Stimulated activated CD4-positive, alpha-beta T cell treated with anti-CD3 and anti-CD28 coated beads, Interleukin-12 subunit alpha, Interleukin-12 subunit beta, amount 100 ng/mL, for 48 hours (primary cell): ENCODE measurements around the gene SIL1.
A peak's percentile ranks its signal among the peaks of the same experiment; 100 is the strongest.
"Not testable (repeated sequence)": the region's sequence is repeated elsewhere in the genome, so short reads cannot be mapped to it uniquely, and the experiment has no call there.

ENCODE experiments used
- DNase-seq, 3 donors: peaks; one replicate each; pipeline ENCODE4 v3.0.0-alpha.2; 2020; ENCODE audit warnings: low read depth in 2 of 3, low spot score in 1 of 3

SIL1 gene

DNA sequence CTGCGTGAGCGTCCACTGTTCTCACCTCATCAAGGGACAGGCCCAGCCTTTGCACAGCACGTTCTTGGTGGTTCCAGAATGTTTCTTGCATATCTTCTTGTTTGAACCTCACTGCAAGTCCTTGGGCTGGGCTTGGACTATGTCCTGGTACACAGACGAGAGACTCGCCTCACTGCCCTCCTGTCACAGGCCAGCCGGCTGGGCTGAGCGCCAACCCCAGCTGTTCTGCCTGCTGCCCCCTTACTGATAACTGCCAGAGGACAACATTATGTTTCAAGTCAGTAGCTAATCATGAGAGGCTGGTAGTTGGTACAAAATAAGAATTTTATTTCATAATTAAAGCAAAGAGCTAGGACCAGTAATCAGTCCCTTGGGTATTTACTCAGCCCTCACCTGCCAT, 270.2 kb downstream of the SIL1 start:
- no peak for DNase-seq

DNA sequence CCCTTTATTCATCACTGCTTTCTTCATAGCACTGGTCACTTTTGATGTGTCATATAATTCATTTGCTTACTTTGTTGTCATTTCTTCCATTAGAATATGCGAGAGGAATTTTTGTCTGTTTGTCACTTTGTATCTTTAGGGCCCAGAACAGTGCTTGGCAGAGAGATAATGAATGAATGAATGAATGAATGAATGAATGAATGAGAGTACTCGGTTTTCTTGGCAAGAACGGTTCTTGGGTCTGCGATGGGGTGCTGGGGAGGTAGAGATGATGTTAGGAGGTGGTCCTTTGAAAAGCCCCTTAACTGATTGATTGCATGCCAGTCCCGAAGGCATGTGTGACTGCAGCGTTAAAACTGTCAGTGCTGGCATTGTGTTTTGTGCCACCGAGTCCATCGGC, 270.6 kb downstream of the SIL1 start:
- no peak for DNase-seq

DNA sequence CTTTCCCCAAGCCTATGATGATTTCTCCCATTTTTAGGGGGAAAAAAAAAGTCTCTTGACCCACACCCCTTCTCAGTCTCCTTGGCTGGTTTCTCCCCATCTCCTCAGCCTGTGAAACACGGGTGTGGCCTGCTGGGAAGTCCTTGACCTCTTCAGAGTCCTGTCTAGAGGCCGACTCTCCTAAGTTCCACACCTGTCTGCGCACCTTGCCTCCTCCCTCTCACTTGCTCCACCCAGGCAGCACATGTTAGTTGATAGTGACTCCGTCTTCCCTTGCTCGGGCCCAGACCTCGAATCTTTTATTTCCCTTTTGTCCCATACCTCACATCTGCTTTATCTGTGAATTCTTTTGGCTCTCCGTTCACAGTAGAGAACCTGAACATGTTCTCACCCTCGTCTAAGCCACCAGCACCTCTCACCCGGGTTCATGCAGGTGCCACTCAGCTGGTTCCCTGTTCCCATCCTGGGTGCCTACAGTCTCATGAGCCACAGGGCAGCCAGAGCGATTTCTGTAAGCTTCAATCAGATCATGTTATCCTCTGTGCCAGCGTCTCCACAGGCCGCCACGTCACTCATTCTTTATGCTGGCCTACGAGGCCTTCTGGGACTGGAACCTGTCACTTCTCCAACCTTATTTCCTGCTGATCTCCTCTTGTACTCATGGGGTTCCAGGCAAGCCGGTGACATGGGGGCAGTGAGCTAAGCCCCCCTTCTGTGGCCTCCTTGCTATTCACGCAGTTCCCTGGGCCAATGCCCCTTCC, 271.3 kb downstream of the SIL1 start:
- no peak for DNase-seq

DNA sequence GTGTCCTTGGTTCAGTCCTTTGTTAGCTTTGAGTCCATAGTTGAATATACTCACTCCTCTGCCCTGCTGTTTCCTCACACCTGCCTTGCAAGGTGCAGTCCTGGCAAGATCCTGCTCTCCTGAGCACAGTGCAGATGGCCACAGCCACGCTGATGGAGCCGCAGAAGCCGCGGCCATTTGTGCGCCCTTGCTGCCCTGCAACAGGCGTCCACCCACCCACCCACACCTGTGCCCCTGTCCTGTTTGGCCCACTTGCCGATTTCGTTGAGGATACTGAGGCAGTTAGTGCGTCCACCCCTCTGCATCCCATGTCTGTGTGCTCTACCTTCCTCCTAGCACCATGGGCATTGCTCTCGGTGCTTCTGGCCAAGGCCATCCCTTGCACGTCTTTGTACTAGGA, 271.9 kb downstream of the SIL1 start:
- no peak for DNase-seq

DNA sequence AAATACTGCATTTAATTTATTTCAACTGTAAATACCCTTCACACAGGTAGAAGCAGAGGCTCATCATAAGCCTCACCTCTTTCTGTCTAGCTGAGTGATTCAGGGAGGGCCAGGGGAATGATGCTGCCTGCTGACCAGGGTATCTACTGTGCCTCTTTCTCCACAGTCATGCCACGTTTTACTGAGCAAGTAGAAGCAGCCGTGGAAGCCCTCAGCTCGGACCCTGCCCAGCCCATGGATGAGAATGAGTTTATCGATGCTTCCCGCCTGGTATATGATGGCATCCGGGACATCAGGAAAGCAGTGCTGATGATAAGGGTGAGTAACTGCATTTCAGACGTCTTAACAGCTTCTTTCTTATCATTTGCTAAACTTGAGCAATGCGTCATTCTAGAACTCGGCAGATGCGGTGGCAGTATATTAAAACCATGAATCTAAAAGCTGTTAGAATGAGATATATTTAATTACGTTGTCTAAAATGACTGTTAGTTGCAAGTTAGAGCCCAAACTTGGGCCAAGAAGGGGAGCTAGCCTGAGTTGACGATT, 273.0 kb downstream of the SIL1 start:
- no peak for DNase-seq

DNA sequence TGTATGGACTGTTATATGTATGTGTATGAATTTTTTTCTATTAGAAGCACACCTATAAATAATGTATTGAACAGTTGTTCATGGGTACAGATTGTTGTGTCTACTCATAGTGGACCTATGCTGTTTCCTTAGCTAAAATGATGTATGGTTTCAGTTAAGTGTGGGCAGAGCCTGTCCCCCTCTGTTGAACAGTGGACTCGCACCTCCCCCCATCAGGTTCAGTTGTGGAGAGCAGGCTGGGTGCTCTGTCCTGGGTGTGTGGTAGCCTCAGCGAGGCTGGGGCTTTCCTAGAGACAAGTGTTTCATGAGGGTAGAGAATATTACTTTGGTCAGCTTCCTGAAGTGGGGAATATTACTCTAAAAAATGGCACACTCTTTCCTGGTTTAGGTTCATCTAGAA, 275.7 kb downstream of the SIL1 start:
- DNase-seq = no peak

DNA sequence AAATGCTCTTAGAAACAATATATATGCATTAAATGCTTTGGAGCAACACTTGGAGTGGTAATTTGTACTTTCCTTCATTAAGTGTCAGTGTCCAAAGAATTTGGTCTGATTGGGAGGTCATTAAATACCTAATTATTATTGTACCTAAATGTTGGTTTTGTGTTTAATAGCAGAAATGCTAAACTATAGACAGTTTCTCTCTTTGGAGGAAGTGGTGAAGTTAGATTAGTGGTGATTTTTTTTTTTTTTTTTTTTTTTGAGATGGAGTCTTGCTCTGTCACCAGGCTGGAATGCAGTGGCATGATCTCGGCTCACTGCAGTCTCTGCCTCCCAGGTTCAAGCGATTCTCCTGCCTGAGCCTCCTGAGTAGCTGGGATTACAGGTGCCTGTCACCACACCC, 276.8 kb downstream of the SIL1 start:
- DNase-seq = not testable (repeated sequence)

DNA sequence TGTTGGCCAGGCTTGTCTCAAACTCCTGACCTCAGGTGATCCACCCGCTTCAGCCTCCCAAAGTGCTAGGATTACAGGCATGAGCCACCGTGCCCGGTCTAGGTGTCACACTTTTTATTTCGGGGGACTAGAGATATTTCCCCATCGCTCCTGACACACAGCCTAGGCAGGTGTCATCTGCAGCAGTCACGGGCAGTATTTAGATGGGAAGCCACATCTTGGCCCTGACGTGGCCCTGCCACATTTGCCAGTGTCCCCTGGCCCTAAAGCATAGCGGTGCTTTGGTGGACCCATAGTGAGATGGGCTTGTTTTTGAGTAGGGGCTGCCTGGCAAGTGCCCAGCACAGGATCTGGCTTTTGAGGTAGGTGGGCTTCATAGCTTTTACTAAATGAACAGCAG, 278.0 kb downstream of the SIL1 start:
- DNase-seq = no peak

DNA sequence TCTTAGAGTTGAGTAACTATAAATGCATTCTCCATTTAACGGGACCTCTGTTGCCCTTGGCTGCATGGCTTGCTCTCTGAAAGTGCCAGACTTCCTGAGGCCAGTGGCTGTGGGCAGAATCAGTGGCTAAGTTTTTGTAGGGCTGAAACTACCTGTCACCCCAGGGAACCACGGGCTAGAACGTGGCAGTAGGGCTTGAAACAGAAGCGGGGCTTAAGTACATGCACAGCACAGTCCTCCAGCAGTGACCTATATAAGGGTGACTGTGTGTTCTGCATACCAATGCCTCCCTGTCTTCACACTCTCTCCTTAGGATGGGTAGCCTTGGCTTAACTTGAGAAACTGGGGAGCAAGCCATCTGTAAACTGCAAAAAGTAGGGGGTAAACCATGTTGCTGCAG, 279.5 kb downstream of the SIL1 start:
- no peak for DNase-seq

DNA sequence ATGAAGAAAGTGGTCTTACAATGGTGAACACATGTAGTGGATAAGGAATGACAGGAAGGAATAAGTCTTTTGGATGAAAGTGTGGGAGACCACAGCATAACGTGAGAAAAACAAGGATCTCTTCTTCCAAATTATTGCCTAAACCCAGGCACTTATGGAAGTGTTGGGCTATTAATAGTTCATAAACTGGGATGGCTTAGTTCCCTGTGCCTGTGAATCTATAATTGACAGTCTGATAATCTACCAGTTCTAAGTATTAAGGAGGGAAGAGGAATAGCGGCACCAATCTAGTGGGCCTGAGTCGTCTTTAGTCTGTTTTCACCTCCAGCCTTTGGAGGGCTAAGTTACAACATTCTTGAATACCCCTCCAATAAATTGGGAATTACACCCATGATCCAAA, 283.8 kb downstream of the SIL1 start:
- no peak for DNase-seq

DNA sequence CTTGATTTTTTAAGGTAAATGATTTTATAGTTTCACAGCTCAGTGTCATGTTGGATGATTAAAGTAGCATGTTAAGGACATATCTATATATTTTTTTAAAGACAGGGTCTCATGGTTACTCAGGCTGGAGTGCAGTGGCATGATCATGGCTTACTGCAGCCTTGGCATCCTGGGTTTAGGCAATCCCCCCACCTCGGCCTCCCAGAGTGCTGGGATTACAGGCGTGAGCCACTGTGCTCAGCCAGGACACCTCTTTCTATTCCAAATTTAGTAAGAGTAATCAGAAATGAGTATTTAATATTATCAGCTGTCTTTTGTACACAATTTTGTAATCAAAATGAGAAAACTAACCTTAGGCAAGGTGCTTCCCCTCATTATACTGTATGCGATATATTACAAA, 284.4 kb downstream of the SIL1 start:
- DNase-seq = no peak

DNA sequence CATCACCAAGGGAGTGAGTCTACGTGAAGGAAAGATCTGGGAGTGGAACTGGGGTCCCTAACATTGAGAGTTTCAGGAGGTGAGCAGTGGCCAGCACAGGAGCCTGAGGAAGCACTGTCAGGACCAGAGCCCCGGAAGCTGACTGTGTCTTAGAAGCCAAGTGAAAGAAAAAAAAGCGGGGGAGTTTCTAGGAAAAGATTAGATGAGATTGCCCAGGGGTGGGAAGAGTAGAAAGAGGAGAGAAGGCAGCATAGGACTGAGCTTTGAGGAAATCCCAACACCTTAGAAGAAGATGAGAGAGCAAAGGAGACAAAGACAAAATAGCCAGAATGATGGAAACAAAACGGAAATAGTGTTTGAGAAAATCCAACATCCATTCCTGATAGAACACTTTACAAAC, 286.1 kb downstream of the SIL1 start:
- no peak for DNase-seq

DNA sequence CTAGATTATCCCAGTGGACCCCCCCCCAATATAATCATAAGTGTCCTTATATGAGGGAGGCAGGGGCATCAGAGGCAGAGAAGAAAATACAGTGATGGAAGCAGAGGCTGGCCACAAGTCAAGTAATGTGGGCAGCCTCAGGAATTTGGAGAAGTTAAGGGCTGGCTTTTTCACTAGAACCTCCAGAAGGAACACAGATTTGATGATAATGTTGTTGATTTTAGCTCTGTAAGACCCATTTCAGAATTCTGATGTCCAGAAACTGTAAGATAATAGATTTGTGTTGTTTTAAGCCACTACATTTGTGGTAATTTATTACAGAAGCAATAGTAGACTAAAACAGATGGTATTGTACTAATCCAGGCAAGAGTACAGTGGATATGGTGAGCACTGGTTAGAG, 286.7 kb downstream of the SIL1 start:
- no peak for DNase-seq

DNA sequence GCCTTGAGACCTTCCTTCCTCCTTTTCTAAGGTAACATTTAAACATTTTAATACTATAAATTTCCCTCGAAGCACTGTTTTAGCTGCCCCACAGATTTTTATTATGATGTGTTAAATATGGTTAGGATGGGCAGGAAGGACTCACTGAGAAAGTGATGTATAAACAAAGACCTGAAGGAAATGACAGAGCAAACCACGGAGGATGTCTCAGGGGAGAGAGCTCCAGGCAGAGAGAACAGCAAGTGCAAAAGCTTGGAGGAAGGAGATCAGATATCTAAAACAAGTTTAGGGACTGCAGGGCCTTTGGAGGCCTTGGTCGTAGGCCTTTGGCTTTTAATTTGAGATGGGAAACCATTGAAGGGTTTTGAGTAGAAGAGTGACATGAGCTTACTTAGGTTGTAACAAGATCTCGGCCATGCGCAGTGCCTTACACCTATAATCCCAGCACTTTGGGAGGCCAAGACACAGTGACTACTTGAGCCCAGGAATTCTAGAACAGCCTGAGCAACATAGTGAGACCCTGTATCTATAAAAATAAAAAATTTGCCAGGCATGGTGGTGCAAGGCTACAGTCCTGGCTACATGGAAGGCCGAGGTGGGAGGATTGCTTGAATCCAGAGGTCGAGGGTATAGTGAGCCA, 287.5 kb downstream of the SIL1 start:
- no peak for DNase-seq

DNA sequence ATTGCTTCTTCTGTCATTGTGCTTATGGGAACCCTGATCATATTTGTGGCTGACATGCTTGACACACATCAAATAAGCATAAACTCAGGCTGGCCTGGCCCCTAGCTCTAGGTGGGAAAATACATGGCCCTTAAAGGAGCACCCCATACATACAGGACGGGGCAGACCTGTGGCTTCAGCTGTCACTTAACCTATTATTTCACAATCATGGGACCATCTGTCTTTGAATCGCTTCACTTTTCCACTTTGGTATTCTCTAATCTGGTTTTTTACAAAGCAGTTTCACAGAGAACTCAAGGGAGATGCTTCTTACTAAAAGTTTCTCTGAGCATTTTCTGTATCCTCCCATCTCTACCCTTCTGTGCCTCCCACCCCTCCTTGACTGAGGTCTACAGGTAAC, 288.4 kb downstream of the SIL1 start:
- DNase-seq = no peak

DNA sequence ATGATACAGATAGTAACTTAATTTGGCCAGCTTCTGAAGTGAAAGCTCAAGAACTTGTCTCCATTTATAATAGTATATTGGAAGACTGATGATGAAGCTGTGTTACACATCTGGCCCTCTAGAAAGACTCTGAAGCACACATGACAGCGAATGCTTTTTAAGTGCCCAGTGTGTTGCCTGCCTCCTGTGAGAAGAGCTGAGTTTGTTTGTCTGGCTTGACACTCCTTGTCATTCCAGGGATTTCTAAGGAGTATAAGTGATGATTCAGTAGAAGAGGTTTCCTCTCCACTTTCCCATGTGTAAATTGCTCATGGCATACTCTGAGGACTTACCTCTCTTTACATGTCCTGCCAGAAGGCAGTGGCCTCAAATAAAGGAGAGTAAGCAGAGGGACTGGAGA, 292.6 kb downstream of the SIL1 start:
- DNase-seq = no peak

DNA sequence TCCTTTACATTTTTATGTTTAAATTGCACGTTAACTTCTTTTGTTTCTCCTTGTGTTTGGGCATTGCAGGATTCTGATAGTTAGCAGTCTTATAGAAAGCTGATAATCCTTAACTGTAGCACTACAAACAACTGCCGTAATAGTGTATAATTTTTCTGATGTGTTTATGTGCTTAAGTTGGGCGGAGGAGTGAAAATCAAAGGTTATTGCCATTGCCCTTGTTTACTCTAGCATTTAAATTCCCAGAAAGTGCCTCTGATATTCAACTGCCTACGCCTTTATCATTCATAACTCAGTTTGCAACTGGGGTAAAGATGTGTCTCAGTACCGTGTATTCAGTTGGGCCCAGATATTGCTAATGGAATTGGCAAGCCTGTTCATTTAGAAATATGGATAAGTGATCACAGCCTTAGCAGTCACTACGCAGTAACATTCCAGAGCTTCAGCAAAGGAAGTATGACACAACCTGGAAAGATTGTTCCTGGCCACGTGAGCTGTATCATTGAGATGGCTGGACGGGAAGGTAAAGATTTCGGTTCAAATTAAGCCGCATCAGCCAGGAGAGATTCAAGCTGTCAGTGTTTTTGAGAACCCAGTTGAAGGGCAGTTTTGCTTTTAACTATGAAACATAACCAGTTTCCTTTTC, 294.9 kb downstream of the SIL1 start:
- no peak for DNase-seq

DNA sequence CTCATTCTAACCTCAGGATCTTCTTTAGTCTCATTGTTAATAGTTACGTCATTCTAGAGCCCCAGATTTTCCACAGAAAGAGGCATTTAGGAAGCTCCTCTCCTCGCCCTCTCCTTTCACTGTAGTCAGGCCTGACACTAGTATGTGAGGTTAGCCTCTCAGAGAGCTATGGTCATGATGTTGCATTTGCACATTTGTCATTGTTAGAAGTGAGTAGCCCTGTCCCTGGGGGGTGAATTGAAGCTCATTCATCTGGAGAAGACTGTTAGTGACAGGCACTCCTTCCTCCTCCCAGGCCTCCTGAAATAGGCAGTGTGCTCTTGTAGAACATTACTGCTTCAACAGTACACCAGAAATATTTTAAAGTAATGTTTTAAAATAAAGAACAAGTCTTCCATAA, 296.5 kb downstream of the SIL1 start:
- no peak for DNase-seq

DNA sequence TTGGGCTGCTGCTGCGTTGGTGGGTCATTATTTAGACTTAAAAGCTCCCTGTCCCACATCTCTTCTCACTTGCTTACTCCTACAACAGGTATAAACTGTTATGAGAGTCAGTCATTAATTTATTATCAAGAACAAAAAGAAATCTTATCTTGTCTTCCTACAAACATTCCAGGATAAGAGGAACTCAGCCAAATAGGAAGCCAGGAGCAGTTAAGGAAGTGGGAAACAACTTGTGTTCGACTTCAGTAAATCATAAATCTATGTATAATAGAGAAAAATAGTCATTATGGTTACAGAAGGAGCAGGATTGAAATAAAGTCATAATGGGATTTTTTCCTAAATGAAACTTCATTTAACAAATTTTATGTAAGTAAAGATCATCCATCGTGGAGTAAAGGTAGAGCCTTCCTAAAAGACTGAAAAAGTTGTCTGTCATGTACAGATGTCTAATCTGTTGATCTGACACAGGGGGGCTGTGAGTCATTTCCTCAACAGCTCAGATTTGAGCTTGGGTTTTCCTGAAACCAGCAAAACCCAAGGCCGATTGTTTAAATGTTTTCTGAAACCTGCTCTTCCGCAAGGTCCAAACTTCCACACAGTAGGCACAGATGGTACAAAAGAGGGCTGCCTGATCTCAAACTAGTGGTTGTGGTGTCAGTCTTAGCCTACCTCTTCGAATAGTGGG, 297.7 kb downstream of the SIL1 start:
- DNase-seq = peak in 1 of 3 donors; percentile 1

DNA sequence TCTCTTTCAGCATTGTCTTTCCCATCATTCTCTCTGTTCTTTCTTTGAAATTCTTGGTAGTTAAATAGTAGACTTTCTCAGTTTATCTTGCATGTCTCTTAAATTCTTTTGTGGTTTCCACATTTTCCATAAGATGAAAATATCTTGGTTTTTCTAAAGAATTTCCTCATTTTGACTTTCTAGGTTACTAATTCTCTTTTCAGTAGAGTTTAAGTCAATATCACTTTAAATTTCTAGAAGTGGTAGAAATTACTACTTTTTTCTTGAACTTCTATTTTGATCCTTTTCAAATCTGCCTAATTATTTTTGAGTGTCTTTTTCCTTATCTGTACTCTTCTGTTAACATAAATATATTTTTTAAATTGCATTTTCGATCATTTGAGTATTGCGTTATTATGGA, 299.4 kb downstream of the SIL1 start:
- DNase-seq = no peak

DNA sequence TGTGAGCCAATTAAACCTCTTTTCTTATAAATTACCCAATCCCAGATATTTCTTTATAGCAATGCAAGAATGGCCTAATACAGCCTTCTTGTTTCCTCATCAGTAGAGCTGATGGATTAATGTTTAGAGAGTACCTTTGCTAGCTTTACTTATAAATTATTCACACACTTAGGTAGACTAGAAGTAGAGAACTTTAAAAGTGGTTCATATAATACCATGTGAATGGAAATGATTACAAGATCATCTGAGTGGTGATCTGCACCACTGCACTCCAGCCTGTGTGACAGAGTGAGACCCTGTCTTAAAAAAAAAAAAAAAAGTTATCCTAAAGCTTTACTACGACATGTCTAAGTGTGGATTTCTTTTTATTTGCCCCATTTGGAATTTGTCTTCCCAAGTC, 299.9 kb downstream of the SIL1 start:
- DNase-seq = no peak
